HEK293 (cell line): Measurements from ENCODE around the gene KIRREL1.

Experiments
- ZBTB21 ChIP-seq: fragments of 450-650 bp; formaldehyde crosslinking; IDR thresholded peaks from 2 replicates; pipeline ENCODE4 v1.5.1; 2017; ENCODE audit warnings: missing biosample characterization, missing genetic modification characterization
- ZNF529 ChIP-seq: fragments of 450-650 bp; formaldehyde crosslinking; IDR thresholded peaks from 2 replicates; pipeline ENCODE4 v1.5.1; 2017; ENCODE audit warnings: missing genetic modification characterization, missing biosample characterization; ENCODE audit not compliant: insufficient replicate concordance
- TF ChIP-seq, protein P1 (sequence below): fragments of 450-650 bp; IDR thresholded peaks from 2 replicates; pipeline ENCODE4 v1.5.1; 2018; ENCODE audit warnings: missing biosample characterization, missing genetic modification characterization

DNA sequence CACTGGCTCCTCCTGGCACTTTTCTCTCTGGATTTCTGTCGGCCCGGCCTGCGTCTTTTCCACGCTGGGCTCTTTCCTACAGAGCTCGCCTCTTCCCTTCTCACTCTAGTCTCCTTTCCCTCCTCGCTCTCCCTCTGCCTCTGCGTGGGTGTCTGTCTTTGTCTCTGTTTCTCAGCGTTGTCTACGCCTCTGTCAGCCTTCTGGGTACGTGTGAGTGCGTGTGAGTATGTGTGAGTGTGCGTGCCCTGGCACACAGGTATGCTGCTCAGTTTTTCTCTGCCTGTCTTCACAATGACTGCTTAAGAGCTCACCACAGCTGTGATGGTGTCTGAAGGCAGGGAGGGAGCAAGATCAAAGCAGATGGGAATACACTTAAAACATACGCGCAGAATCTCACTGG, 77.7 kb downstream of the KIRREL1 start:
- TF ChIP-seq ZNF529 (tag by site-specific recombination): no peak
- TF ChIP-seq ZBTB21 (tag by site-specific recombination): no peak
- TF ChIP-seq, protein P1, sequence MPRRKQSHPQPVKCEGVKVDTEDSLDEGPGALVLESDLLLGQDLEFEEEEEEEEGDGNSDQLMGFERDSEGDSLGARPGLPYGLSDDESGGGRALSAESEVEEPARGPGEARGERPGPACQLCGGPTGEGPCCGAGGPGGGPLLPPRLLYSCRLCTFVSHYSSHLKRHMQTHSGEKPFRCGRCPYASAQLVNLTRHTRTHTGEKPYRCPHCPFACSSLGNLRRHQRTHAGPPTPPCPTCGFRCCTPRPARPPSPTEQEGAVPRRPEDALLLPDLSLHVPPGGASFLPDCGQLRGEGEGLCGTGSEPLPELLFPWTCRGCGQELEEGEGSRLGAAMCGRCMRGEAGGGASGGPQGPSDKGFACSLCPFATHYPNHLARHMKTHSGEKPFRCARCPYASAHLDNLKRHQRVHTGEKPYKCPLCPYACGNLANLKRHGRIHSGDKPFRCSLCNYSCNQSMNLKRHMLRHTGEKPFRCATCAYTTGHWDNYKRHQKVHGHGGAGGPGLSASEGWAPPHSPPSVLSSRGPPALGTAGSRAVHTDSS: no peak
